Adipose tissue (tissue), 3 donors: ENCODE data around the gene ZNF501. TPM values are rescaled to one million over a fixed set of nuclear protein-coding genes. Genes with fewer than 3 reads are reported as not detected.

Source experiments
- H3K27ac ChIP-seq: one replicate; pipeline ENCODE4 v1.5.1; 2013; ENCODE audit warnings: low read depth, low read length
- WGBS, 3 donors: extraction: QIAGEN DNeasy Blood & Tissue Kit; methylation state at CpG; one replicate each; pipeline ENCODE4 v1.1.7; 2013; 5-methylcytosine and 5-hydroxymethylcytosine counted together
- polyA plus RNA-seq, 3 donors: library from polyadenylated mRNA; stranded (reverse); fragments of 200-250 nt; gene quantifications; one replicate each; pipeline ENCODE4 v1.2.3, GENCODE V29; 2013
- donor health status: healthy with polysubstance abuse.
- donor health status: Bipolar disorder and iron deficiency.
- donor health status: healthy.

ZNF501 gene
- polyA plus RNA-seq = 1 to 10 TPM in 2 of 3 donors, under 1 TPM in 1; 0.91 to 1.7 (median 1.3) TPM

GRCh38 chr3:44729384-44729910 lies at the start of gene ZNF501:
Gene ZNF501, plus strand, starts transcription at chr3:44729635. Its CDS starts 4,787 bp downstream, at chr3:44734422.
- no peak within 1 kb of the TSS for H3K27ac ChIP-seq
- WGBS, 3 donors = 0 to 1% (median 0%) methylated on average over 46 of the region's 46 CpGs

DNA sequence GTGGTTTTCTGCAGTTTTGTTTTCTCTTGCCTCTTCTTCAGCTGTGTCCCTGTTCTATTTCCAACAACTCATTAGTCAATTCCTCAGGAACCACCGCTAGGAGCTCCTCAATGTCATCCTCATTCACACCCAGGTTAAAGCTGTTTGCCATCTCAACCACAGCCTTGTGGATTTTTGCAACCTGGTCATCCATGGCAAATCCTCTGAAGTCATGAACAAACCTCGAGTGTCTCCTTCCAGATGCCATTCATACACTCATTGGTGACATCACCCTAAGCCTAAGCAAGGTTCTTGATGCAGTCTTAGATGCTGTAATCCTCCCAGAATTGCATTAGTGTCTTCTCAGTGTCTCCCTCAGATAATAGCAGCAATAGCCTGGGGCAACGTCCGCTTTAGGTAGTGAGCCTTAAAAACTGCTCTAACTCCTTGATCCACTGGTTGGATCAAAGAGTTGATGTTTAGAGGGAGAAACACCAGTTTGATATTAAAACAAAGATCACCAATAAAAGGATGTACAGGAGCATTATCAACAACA lies 48.4 kb upstream of the ZNF501 start:
- whole genome bisulfite sequencing, 3 donors = 96 to 99% (median 97%) methylated on average over 4 of the region's 4 CpGs
- H3K27ac ChIP-seq = no peak overlapping the region

- 89 to 93% (median 91%) methylated on average over 2 of the region's 2 CpGs for WGBS, 3 donors
- no peak overlapping the region for H3K27ac ChIP-seq
Observed at GRCh38 chr3:44682182-44682896, 47.1 kb upstream of the ZNF501 start.

DNA sequence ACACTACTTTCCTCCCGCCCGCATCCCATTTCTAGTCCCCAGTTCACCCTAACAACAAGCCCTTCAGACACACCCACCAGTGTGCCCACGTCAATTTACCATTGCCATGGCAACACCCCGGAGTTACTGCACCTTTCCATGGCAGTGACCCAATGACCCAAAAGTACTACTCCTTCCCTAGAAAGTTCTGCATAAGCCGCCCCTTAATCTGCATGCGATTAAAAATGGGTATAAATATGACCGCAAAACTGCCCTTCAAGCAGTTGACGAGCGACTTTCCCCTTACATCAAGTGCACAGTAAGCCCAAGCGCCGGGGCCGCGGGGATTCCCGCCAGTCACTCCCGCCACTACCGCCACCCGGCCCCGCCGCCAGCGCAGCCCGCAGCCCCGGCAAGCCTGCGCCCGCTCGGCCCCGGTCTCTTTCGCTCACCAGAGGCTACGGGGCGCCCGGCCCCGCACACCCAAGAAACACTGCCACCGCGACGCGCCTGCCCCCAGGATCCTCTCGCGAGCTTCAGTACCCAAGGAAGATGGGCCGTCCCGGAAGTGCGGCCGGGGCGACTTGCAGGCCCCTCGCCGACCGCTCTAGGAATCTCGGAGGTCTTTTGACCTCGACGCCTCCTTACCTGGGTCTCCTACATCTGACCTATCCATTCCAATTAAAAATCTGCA lies 44.2 kb upstream of the ZNF501 start:
- 1 to 3% (median 2%) methylated on average over 48 of the region's 48 CpGs for WGBS, 3 donors
- H3K27ac ChIP-seq = no peak overlapping the region

DNA sequence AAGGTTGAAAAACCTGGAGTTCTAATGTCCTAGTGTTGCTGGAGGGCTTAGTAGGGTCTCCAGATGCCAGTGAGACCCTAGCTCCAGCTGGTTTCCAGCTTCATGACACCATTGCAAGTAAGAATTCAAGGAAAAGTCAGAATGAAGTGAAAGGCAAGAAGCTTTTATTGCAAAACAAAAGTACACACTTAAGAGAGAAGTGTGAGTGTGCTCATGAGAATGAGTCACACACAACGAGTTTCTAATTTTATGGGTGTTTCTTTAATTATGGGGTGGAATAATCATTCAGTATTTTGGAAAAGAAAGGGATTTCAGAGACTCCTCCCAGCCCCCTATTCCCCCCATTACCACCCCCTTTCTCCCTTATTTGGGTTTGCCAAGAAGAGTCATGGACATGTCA lies 41.5 kb upstream of the ZNF501 start:
- WGBS, 3 donors = 48 to 77% (median 74%) methylated on average over 1 of the region's 1 CpG
- no peak overlapping the region for H3K27ac ChIP-seq

GRCh38 chr3:44712455-44713075 lies 16.9 kb upstream of the ZNF501 start, which contains the start of gene ZNF502:
Gene ZNF502, plus strand, starts transcription at chr3:44712660. Its CDS starts 7,602 bp downstream, at chr3:44720262.
- no peak within 1 kb of the TSS for H3K27ac ChIP-seq
- 1 to 2% (median 1%) methylated on average over 35 to 36 of the region's 36 CpGs for WGBS, 3 donors

DNA sequence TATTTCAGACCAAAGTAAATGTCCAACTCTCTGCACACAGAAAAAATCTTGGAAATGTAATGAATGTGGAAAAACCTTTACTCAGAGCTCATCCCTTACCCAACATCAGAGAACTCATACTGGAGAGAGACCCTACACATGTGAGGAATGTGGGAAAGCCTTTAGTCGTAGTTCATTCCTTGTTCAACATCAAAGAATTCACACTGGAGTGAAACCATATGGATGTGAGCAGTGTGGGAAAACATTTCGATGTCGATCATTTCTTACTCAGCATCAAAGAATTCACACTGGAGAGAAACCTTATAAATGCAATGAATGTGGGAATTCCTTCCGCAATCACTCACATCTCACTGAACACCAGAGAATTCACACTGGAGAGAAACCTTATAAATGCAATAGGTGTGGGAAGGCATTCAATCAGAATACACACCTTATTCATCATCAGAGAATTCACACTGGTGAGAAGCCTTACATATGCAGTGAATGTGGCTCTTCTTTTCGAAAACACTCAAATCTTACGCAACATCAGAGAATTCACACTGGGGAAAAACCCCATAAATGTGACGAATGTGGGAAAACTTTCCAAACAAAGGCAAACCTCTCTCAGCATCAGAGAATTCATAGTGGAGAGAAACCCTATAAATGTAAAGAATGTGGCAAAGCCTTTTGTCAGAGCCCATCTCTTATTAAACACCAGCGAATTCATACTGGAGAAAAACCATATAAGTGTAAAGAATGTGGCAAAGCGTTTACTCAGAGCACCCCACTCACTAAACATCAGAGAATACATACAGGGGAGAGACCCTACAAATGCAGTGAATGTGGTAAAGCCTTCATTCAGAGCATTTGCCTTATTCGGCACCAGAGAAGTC lies 8.0 kb upstream of the ZNF501 start:
- H3K27ac ChIP-seq = no peak overlapping the region
- WGBS, 3 donors = 96 to 97% (median 97%) methylated on average over 10 of the region's 10 CpGs

DNA sequence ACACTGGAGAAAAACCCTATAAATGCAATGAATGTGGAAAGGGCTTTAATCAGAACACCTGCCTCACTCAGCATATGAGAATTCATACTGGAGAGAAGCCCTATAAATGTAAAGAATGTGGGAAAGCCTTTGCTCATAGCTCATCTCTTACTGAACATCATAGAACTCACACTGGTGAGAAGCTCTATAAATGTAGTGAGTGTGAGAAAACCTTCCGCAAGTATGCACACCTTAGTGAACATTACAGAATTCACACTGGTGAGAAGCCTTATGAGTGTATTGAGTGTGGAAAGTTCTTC lies 7.4 kb upstream of the ZNF501 start:
- WGBS, 3 donors = 96 to 100% (median 100%) methylated on average over 1 of the region's 1 CpG
- H3K27ac ChIP-seq = no peak overlapping the region

DNA sequence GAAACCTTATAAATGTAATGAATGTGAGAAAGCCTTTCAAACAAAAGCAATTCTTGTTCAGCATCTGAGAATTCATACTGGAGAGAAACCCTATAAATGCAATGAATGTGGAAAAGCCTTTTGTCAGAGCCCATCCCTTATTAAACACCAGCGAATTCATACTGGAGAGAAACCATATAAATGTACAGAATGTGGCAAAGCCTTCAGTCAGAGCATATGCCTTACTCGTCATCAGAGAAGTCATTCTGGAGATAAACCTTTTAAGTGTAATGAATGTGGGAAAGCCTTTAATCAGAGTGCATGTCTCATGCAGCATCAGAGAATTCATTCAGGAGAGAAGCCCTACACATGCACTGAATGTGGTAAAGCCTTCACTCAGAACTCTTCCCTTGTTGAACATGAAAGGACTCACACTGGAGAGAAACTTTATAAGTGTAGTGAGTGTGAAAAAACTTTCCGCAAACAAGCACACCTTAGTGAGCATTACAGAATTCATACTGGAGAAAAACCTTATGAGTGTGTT lies 5.3 kb downstream of the ZNF501 start:
- H3K27ac ChIP-seq = no peak overlapping the region
- WGBS, 3 donors = 94 to 98% (median 97%) methylated on average over 3 of the region's 3 CpGs

DNA sequence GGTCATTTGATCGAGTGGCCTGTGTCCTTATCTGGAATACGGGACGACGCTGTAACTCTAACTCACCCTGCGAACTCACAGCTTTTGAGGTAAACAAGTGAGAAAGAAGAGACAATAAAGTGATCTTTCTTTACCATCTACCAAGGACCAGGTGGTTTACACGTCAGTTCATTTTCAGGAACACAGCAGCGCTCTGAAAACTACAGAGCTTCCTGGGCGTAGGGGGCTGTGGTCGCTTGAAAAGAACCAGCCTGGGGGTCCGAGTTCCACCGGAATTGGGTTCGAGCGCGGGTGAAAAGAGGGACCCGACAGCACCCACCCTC lies 31.6 kb downstream of the ZNF501 start:
- 1% methylated on average over 15 of the region's 15 CpGs for WGBS, 3 donors
- H3K27ac ChIP-seq = no peak overlapping the region

GRCh38 chr3:44761424-44762169 lies 32.2 kb downstream of the ZNF501 start, which contains the start of the genes KIAA1143 and KIF15:
Gene KIAA1143, minus strand, starts transcription at chr3:44761619. Its CDS starts 17 bp downstream, at chr3:44761602.
Gene KIF15, plus strand, starts transcription at chr3:44761794. Its CDS starts 72 bp downstream, at chr3:44761866.
- 0 to 2% (median 1%) methylated on average over 64 of the region's 64 CpGs for WGBS, 3 donors
- H3K27ac ChIP-seq = no peak within 1 kb of the TSS

DNA sequence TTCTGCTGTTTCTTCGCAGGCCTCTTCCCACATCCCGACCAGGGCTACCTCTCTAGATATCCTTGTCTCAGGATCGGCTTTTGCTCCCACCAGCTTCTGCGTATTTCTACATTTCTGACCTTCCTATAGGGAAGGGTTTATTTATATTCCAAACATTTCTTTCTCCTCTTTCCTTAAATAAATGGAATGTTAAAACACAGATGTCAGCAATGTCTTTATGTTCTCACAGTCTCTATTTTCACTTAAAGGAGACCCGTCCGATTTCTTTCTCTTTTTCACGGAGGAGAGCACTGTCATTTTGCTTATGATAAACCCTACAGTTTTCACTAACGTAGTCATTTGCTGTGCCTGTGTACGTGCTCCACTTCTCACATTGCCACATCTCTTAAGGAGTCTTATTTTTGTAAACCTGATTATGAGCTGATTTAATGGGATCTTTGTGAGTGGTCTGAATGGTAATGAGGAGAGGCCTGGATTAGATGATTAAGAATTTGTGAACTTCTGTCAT lies 32.8 kb downstream of the ZNF501 start:
- H3K27ac ChIP-seq = no peak overlapping the region
- 0 to 2% (median 2%) methylated on average over 9 of the region's 9 CpGs for WGBS, 3 donors

DNA sequence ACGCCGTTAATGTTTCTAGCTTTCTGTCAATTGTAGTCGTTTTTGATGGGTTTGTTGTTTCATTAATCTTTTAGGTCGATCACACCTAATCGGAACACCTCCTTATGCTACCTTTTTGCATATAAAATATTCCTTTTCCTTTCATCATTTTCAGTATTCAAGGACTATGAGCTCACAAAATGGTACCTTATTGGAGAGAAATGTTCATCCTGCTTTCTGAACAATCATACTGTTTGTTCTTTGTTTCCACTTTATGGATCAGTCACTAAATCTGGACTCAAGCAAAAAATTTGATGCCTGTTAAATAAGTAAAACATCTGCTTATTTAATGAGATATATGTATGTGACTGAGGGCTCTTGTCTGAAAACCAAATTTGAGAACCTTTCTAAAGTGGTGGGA lies 33.3 kb downstream of the ZNF501 start:
- no peak overlapping the region for H3K27ac ChIP-seq
- WGBS, 3 donors = 23 to 37% (median 35%) methylated on average over 5 of the region's 5 CpGs

GRCh38 chr3:44764248-44764647 lies 34.8 kb downstream of the ZNF501 start:
- H3K27ac ChIP-seq = no peak overlapping the region

DNA sequence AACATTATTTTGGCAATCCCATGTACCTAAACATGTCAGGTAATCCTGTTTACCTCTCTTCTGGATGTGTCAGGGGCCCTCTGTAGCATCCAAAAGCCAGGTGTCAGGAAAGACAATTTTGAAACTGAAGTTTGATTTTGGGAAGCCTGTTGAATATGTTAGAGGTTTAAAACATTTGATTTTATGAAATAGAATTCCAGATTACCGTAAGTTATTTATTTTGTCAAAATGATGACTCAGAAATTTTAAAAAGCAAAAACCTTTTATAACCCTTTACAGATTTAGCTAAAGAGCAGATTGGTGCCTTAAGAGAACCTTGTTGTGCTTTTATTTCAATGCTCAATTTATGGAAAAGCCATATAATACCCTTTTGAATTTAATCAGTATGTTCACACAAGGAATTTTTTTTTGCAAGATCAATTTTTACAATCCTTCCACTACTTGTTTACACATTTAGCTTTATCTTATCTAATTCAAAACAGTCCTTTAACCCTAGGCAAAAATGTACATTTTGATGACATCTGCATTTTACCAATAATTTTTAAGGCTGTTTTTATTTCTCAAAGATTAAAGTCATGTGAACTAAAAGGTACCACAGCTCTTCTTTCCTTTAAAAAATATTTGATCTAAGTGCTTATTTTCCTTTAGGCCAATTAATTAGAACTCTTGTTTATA lies 42.1 kb downstream of the ZNF501 start:
- 99 to 100% (median 100%) methylated on average over 1 of the region's 1 CpG for WGBS, 3 donors

GRCh38 chr3:44772099-44772442 lies 42.6 kb downstream of the ZNF501 start:
- H3K27ac ChIP-seq = no peak overlapping the region
- WGBS, 3 donors = 97 to 100% (median 97%) methylated on average over 1 of the region's 1 CpG

More for the DNA sequence above, 42.1 kb downstream of the ZNF501 start:
- H3K27ac ChIP-seq = no peak overlapping the region

GRCh38 chr3:44782891-44783290 lies 53.5 kb downstream of the ZNF501 start:
- 96 to 98% (median 96%) methylated on average over 4 of the region's 4 CpGs for WGBS, 3 donors
- no peak overlapping the region for H3K27ac ChIP-seq
